Activated CD4-positive, alpha-beta T cell treated with anti-CD3 and anti-CD28 coated beads, Interleukin-2, Interleukin-6, amounts not matched to agents 100 ng/mL and 50 ng/mL, durations not matched to agents 16 hours and 8 hours (primary cell): ENCODE measurements around the gene MEIOB.
"Not testable (repeated sequence)": the region's sequence is repeated elsewhere in the genome, so short reads cannot be mapped to it uniquely, and the experiment has no call there.

Source experiments
- DNase-seq: peaks from one replicate; pipeline ENCODE4 v3.0.0-alpha.2; 2020

The MEIOB gene

DNA sequence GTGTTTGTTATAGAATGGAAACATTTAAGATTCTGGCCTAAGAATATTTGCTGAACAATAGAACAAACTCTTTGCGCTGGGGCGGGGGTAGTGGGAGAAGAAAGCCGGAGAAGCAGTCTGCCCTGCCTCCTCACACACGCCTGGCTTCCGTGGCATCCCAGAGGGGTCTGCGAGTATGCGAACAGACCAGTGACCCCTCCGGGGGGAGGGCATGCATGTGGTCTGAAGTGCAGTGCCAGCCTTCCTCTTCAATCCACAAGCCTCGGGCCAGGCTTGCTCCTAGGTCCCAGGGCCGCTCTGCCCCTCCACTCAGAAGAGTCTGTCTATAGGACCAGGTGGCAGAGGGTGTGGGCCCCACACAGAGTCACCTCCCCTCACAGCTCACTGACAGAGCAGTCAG is 64.3 kb downstream of the MEIOB start:
- no peak for DNase-seq

DNA sequence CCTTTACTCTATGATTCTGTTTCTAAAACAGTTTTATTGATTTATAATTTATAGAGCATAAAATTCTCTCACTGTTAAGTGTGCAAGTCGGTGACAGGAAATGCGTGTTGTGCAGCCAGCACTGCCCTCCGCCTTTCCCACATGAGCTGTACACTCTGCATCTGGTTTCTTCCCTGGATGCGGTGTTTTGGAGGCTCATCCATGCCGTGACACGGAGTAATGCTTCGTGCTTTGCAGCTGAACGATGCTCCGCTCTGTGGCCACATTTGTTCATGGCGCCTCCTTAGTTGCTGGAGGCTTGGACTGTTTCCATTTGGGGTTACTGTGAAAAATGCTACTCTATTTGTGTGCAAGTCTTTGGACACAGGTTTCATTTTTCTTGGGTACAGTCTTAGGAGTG is 71.3 kb downstream of the MEIOB start:
- no peak for DNase-seq

DNA sequence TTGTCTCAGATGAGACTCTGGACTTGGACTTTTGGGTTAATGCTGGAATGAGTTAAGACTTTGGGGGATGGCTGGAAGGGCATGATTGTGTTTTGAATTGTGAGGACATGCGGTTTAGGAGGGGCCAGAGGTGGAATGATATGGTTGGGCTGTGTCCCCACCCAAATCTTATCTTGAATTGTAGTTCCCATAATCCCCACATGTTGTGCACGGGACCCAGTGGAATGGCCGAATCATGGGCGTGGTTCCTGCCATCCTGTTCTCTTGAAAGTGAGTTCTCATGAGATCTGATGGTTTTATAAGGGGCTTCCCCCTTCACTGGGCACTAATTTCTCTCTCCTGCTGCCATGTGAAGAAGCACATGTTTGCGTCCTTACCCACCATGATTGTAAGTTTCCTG is 72.7 kb downstream of the MEIOB start:
- not testable (repeated sequence) for DNase-seq

DNA sequence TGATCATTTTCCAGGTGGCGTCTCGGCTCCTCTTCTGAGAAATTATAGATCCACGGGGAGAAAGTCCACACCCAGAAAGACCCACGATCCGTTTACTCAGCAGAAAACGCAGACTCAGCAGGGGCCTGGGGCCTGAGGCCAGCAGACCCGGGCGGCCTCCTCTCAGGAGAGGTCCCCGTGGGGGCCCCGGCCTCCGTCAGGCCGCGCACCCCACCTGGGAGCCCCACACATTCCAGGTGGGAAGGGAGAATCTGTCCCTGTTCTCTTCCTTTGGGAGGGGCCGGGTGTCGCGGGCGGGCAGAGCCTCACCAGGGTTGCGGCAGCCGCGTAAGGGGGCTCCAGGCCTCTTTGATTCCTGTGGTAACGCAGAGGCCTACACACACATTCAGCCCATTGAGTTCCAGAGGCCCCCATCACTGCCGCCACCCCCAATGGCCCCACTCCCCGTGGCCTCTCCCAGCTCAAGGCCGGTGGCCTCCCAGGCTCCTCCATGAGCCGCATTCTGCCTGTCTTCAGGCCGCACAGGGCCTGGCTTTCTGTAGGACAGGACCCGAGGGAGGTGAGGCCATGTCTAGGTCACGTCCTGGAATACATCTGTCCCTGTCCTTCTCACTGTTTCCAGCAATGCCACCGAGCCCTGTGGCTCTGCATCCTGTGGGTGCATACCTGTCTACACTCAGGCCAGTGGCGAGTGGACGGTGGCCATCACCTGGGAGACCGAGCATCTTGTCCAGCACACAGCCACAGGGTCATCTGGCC is 76.9 kb downstream of the MEIOB start:
- DNase-seq: no peak

DNA sequence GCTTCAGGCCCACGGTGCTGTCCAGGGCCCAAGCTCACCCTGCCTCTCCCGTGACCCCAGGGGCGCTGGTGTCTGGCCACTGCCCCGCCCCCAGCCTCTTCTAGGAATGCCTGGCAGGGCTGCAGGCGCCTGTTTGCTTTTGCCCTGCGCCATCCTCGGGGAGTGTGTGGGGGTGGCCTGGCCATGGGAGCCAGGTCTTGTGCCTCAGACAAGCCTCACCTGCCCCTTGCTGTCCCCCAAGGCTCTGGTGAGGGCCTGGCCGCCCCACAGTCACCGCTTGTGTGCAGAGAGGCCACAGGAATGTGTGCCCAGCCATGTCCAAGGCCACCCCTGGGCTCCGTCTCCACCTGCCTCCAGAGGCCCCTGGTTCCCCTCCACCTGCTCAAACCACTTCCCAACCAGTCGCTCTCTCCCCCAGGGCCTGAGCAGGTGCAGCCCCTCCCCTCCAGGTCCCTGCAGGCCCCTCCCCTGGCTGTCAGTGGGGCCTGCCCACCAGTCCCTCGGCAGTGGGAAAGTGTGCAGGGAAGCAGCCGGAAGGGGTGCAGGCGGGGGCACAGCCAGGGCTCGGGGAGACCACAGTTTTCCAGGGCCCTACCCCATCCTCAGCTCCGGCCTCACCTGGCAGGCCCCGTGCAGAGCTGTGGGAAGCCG is 77.6 kb downstream of the MEIOB start:
- DNase-seq: no peak

DNA sequence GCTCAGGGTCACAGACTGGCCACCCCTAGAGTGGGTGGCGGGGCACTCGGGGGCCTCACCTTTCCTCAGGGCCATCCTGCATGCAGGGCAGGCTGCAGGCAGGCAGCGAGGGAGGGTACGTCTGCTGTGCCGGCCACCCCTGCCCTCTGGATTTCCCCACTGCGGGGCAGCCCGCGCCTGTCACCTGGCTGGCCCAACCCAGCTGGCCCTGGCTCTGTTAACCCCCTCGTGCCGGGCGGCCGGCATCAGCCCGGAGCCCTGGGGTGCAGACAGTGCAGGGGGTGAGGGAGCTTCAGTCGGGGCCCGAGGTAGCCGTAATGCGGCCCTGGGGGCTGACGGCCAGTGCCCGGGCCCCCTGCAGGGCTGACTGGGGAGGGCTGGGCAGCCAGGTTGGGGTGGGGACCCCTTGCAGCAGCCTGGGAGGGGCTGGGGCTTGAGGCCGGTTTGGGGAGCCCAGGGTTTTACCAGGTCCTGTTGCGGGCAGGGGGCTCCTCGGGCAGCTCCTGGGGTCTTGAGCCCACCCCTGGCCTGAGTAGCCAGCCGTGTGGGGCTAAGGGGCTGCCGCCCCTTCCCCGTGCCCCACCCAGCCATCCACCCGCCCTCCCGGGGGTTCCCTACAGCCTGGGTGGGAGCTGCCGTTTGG is 78.3 kb downstream of the MEIOB start, which contains the start of gene IGFALS:
IGFALS (minus strand) TSS at position 128 of the 643 bp plus-strand sequence; CDS start at position 75, 53 bp downstream.
- DNase-seq: no peak

DNA sequence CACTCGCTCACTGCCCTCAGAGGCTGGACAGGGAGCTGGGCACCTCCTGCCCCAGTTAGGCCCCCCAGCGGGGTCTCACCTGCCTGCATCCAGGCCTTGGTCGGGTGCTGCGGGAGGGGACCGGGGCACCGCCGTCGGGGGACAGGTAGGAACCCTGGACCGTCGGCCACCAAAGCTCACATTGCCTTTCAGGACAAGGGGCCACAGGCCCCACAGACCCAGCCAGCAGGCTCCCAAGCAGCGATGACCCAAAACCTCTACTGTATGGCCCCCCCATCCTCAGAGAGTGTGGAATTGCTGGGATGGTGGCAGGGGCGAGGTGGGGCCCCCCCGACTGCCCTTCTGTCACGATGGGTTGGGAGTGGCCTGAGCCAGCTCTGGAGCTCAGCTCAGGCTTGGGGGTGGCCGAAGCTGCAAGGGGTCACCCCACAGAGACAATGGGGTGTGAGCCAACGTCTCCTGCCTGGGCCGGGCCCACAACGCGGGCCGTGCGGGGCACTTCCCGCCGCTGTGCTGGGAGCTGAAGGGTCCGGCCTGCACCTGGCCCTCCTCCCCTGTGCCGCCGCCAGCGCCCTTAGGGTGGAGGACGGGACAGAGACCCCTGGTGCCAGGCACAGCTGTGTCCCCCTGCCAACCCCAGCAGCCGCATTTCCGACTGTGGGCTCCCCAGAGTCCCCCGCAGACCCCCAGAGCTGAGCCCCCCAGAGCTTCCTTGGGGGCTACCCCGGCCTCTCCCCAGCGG is 79.0 kb downstream of the MEIOB start:
- DNase-seq: no peak

DNA sequence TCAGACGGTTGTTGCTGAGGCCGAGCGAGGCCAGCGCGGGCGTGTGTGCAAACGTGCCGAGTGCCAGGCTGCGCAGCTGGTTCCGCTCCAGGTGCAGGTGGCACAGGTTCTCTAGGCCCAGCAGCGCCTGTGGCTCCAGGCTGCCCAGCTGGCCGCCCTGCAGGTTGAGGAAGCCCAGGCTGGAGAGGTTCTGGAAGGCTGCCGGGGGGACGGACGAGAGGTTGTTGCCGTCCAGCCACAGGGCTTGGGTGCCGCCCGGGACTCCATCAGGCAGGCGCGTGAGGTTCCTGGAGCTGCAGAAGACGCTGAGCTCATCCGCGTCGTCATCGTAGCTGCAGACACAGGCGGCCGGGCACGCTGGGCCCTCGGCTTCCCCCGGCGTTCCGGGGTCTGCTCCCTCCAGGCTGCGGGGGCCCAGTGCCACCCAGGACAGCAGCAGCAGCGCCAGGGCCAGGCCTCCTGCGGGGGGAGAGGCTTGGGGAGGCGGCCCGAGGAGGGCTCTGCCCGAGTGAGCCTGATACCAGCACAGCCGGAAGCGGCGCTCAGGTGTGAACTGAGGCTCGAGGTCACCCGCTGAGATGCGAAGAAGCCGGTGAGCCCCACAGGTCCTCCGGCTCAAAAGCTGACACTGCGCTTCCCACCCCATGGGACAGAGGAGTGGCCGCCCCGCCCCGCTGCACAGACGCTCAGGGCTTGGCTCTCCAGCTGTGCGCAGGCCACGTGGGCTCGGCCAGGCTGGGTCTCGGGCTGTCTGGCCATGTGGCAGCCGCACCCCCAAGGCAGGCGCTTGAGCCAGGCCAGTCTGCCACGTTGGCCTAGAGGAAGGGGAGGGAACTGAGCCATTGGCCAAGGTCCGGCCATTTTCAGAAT is 79.8 kb downstream of the MEIOB start:
- no peak for DNase-seq

DNA sequence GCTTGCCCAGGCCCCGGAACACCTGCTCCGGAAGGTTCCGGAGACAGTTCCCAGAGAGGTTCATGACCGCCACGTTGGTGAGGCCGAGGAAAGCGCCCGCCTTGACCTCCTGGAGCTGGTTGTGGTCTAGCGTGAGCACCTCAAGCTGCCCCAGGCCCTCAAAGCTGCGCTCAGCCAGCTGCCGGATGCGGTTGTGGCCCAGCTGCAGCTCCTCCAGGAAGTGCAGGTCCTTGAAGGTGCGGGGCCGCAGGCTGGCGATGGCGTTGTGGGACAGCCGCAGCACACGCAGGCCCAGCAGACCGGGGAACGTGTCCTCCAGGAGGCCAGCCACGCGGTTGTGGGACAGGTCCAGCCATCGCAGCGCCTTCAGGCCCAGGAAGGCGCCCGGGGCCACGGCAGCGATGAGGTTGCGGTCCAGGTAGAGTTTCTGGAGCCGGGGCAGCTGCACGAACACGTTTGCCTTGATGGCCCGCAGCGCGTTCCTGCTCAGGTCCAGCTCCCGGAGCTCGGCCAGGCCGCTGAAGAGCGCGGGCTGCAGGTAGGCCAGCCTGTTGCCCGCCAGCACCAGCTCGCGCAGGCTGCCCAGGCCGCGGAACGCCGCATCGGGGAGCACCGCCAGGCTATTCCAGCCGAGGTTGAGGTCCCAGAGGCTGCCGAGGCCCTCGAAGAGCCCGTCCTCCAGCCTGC is 80.6 kb downstream of the MEIOB start:
- DNase-seq: no peak

DNA sequence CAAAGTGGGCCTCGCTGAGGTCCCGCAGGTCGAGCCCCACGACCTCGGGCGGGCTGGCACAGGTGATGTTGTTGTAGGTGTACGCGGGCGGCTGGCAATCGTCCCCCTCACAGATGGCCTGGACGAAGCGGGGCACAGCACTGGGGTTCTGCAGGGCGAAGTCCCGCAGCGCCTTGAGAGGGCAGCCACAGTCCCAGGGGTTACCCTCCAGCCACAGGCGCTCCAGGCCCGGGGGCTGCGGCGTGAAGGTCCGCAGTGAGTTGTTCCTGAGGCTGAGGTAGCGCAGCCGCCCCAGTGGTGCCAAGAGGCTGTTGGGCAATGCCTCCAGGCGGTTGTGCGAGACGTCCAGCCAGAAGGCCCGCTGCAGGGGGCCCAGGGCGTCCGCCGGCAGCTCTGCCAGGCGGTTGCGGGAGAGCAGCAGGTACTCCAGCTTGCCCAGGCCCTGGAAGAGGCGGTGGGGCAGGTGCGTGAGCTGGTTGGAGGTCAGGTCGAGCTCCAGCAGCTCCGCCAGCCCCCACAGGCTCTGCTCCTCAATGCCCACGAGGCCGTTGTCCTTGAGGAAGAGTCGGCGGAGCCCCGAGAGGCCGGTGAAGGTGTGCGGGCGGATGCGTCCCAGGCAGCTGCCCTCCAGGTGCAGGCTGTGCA is 81.2 kb downstream of the MEIOB start:
- DNase-seq: no peak

DNA sequence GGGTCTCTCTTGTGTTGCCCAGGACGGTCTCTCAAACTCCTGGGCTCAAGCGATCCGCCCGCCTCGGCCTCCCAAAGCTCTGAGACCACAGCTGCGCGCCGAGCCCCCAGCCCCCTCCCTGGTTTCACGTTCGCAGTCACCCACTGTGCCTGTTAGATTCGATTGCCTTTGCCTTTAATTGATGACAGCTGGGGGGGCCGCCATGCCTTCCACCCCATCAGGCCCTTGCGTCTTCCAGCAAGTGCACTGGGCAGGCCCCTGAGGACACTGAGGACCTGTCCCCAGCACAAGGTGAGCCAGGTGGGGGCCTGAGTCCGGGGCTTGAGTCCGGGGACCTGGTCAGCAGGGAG is 81.7 kb downstream of the MEIOB start:
- no peak for DNase-seq

DNA sequence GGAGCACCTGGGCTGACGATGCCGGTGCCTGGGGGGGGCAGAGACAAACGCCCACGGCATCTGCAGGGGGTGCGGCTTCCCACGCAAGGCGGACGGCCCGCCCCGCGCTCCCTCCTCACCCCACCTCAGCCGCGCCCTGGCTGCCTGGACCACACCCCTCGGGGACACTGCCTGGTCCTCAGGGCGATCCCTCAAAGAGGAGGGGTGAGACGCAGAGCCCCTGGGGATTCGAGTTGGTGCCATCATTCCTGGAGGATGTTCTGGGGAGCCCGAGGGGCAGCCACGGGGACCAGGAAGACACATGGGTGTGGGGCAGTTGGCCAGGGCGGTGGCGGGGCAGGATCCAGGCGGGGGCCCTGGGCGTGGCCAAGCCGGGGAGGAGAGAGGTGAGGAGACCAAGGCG is 82.3 kb downstream of the MEIOB start:
- no peak for DNase-seq

DNA sequence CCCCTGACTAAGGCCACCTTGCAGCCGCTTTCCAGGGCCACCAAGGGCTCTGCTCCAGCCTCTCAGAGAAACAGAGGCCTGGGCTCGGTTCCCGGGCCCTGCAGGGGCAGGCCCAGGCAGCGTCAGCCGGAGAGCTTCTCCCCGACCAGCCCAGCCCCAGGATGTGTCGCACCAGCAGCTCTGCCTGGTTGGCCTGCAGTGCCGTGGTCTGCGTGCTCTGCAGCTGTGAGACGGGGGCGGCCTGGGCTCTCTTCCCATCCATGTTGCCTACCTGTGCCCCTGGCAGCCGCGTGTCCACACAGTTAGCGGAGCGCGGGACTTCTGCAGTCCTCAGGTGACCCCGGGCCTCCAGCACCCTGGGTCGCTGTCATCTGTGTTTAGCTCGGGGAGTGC is 83.3 kb downstream of the MEIOB start:
- no peak for DNase-seq

DNA sequence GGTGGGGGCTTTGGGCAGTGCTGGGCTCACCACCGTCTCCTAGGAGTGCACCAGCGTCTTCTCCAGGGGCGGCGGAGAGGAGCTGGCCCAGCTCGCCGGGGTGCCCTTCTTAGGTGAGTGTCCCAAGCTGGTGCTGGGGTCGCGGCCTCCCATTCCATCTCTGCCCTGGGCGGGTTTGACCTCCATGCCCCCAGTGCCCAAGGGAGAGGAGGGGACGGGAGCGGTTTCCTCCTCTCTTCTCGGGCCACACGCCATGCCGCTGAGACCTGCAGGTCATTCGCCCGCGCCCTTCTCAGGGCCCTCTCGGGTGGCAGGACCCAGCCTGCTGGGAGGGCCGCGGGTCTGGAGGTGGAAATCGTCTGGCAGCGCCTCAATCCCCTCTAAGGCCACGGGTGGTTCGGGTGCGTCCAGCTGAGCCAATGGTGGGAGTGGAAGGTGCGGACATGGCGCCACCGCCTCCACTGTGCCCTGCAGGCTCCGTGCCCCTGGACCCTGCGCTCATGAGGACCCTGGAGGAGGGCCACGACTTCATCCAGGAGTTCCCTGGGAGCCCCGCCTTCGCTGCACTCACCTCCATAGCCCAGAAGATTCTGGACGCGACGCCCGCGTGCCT is 83.8 kb downstream of the MEIOB start:
- no peak for DNase-seq

DNA sequence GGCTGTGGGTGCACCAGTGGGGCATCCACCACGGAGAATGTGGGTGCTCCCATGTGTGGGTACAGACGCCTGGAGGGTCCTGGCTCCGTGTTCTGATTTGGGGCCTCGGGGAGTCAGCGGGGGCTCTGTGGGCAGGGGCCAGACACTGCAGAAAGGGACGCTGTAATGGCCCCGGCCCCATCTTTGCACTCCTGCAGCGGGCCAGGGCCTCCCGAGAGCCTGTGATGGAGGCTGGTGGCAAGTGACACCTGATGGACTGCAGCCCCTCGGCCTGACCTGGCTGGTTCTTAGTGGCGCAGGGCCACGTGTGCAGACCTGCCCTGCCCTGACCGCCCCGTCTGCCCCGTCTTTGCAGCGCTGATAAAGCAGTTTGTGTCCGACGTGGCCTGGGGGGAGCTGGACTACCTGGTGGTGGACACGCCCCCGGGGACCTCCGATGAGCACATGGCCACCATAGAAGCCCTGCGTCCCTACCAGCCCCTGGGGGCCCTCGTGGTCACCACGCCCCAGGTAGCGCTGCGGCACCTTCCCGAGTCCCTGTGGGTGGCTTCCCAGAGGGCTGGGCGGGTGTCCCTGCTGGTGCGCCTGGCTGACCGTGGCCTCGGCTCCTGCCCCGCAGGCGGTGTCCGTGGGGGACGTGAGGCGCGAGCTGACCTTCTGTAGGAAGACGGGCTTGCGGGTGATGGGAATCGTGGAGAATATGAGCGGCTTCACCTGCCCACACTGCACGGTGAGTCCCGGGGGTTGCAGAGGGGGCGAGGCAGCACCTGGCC is 84.5 kb downstream of the MEIOB start:
- no peak for DNase-seq

DNA sequence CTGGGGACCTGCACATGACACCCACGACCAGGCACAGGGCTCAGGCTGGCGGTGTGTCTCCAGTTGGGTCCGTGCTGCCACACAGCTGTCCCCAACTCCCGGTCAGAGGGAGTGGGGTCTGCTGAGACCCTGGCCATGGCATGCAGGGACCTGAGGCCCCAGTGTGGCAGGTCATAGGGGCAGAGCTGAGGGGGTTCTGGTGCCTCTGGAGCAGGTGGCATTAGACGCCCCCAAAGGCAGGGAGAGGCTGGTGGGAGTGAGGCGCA is 85.0 kb downstream of the MEIOB start:
- no peak for DNase-seq

DNA sequence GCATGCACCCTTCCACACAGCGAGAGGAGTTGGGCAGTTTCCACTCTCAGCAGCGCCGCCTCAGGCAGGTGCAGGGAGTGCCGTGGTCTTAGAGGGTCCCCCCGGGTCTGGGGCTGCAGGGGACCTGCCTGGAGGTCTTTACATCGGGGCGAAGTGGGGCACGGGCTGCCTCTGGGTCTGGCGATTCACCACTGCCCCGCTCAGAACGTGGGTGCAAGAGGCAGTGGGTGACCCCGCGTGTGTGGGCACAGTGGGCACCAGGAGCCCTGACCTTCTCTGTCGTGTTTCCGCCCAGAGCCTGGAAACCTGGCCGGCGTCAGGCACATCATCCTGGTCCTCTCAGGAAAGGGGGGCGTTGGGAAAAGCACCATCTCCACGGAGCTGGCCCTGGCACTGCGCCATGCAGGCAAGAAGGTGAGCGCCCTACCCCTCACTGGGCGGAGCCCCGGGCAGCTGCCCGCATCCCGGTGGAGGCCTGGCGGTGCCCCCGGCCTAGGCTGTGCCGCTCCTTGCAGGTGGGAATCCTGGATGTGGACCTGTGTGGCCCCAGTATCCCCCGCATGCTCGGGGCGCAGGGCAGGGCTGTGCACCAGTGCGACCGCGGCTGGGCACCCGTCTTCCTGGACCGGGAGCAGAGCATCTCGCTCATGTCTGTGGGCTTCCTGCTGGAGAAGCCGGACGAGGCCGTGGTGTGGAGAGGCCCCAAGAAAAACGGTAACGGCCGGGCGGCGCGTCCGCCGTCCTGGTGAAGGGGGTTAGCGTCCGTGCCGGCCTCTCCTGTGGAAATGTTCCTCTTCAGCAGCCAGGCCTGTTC is 85.5 kb downstream of the MEIOB start:
- DNase-seq: no peak

DNA sequence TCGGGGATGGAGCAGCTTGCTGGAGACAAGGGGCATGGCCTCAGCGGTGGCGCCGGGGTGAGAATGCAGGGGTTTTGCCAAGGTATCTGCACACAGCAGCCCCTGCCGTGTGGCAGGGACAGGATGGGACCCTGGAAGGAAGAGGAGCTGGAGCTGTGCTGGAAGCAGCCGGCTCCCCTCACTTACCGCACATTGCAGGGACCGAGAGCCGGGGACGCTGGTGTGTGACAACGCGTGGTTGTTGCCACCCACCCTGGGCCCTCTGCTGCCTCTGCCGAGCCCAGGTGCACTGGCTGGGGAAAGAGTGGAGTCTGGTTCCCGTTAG is 86.2 kb downstream of the MEIOB start:
- no peak for DNase-seq

DNA sequence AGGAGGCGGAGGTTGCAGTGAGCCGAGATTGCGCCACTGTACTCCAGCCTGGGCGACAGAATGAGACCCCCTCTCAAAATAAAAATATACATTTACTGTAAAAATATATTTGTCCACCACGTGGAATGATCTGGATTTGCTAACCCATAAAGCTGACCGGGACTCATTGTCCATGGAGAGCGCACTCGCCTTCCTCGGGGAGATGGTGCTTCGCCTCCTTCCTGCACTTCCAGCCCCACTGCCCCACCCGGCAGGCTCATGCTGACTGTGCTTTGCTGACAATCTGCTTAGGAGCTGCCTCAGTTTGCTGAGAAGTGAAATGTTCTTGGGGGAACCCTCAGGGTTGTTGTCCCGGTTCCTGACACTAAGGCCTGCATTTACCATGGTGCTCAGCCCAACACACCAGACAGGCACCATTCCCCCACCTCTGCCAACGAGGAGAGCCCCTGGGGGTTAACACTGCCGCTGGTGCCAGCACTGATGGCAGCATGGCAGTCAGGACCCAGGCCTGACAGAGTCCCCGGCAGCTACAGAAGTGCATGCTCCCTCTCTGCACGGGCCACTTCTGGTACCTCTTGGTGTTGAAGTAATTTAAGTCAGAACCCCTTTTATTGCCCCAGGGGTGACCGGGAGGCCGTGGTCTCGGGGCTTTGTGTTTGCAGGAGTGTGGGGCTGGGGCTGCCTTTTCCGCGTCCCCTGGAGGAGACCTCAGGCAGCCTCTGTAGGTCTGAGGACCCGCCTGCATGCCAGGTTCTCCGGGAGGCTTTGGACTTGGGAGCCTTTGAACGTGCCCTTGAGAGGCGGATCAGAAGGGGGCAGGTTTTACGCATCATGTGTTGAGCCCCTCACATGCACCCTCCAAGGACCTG is 86.8 kb downstream of the MEIOB start:
- DNase-seq: no peak
